ENCODE results near the gene ZACN.
"Not testable (repeated sequence)": the region's sequence is repeated elsewhere in the genome, so short reads cannot be mapped to it uniquely, and the experiment has no call there.

Gene ZACN

GRCh38 chr17:76054112-76054476 is 24.9 kb upstream of the ZACN start:
- DNase-seq (ENCODE audit: low spot score): no peak

- DNase-seq (ENCODE audit: low spot score): no peak
Observed at GRCh38 chr17:76056882-76057281, 22.1 kb upstream of the ZACN start.

- not testable (repeated sequence) for DNase-seq (ENCODE audit: low spot score)
Observed at GRCh38 chr17:76058264-76058663, 20.7 kb upstream of the ZACN start.

GRCh38 chr17:76063875-76064546 is 15.0 kb upstream of the ZACN start:
- peak; percentile 47 for DNase-seq (ENCODE audit: low spot score)

GRCh38 chr17:76065775-76066174 is 13.2 kb upstream of the ZACN start:
- no peak for DNase-seq (ENCODE audit: low spot score)

GRCh38 chr17:76071531-76072147 is 7.3 kb upstream of the ZACN start:
- peak; percentile 48 for DNase-seq (ENCODE audit: low spot score)

- DNase-seq (ENCODE audit: low spot score): peak; percentile 90
Observed at GRCh38 chr17:76072148-76072858, 6.7 kb upstream of the ZACN start, which contains the start of gene SRP68. Gene SRP68, minus strand, starts transcription at chr17:76072517. Its CDS starts 26 bp downstream, at chr17:76072491.

GRCh38 chr17:76074390-76075363 is 4.3 kb upstream of the ZACN start, which contains the start of gene GALR2:
Gene GALR2, plus strand, starts transcription at chr17:76074781. Its CDS starts 103 bp downstream, at chr17:76074884.
- no peak for DNase-seq (ENCODE audit: low spot score)

GRCh38 chr17:76075364-76076145 is 3.4 kb upstream of the ZACN start:
- no peak for DNase-seq (ENCODE audit: low spot score)

- no peak for DNase-seq (ENCODE audit: low spot score)
Observed at GRCh38 chr17:76076146-76076764, 2.7 kb upstream of the ZACN start.

- no peak for DNase-seq (ENCODE audit: low spot score)
Observed at GRCh38 chr17:76076765-76077583, 2.0 kb upstream of the ZACN start.

- no peak for DNase-seq (ENCODE audit: low spot score)
Observed at GRCh38 chr17:76077584-76078110, 1.3 kb upstream of the ZACN start.

- not testable (repeated sequence) for DNase-seq (ENCODE audit: low spot score)
Observed at GRCh38 chr17:76078370-76078769, 612 bp upstream of the ZACN start.

- no peak for DNase-seq (ENCODE audit: low spot score)
Observed at GRCh38 chr17:76079535-76079955, 563 bp downstream of the ZACN start.

- DNase-seq (ENCODE audit: low spot score): no peak
Observed at GRCh38 chr17:76079956-76080767, 1.2 kb downstream of the ZACN start.

- no peak for DNase-seq (ENCODE audit: low spot score)
Observed at GRCh38 chr17:76080768-76081287, 1.8 kb downstream of the ZACN start.

GRCh38 chr17:76081295-76082210 is 2.6 kb downstream of the ZACN start:
- DNase-seq (ENCODE audit: low spot score): no peak

All from activated CD4-positive, alpha-beta T cell treated with anti-CD3 and anti-CD28 coated beads, Interleukin-2, Interleukin-4, amounts not matched to agents 100 ng/mL and 50 ng/mL, durations not matched to agents 16 hours and 8 hours (primary cell).